GM12878 (cell line): Measurements from ENCODE around the gene WDR91.

Experiments
- CREB1 ChIP-seq: IDR thresholded peaks from 2 replicates; pipeline ENCODE4 v1.6.1; 2012; ENCODE audit warnings: low read depth, mild to moderate bottlenecking, inconsistent platforms
- EP300 ChIP-seq, 2 experiments: fragments of 150-350 bp in 1 of 2; IDR thresholded peaks; 2 replicates each; pipeline ENCODE4 v1.6.1; 2011 to 2012; ENCODE audit warnings: low read depth in 2 of 2, low read length in 2 of 2, borderline replicate concordance in 1 of 2, improper control_type of control experiment in 1 of 2, inconsistent platforms in 1 of 2; ENCODE audit not compliant: control insufficient read depth in 1 of 2
- EZH2 ChIP-seq: IDR thresholded peaks from 2 replicates; pipeline ENCODE4 v1.6.1; 2012; ENCODE audit warnings: low read depth, mild to moderate bottlenecking, control low read depth, inconsistent platforms, low read length, borderline replicate concordance; ENCODE audit not compliant: control insufficient read depth
- KDM1A ChIP-seq: fragments of 200-600 bp; sonication (generic); IDR thresholded peaks from 2 replicates; pipeline ENCODE4 v1.6.1; 2016; ENCODE audit warnings: borderline replicate concordance
- MLLT1 ChIP-seq: fragments of 450-650 bp; IDR thresholded peaks from 2 replicates; pipeline ENCODE4 v1.6.1; 2016; ENCODE audit warnings: mild to moderate bottlenecking
- NR2C2 ChIP-seq: IDR thresholded peaks from 2 replicates; pipeline ENCODE4 v1.6.1; 2011; ENCODE audit warnings: borderline replicate concordance, low read depth; ENCODE audit not compliant: control insufficient read depth, insufficient read length
- POLR2AphosphoS5 ChIP-seq: IDR thresholded peaks from 2 replicates; pipeline ENCODE4 v1.6.1; 2011; ENCODE audit warnings: mild to moderate bottlenecking, low read length, inconsistent platforms
- SMC3 ChIP-seq: IDR thresholded peaks from 2 replicates; pipeline ENCODE4 v1.6.1; 2011; ENCODE audit warnings: low read length, improper control_type of control experiment, borderline replicate concordance
- SP1 ChIP-seq: IDR thresholded peaks from one replicate; pipeline ENCODE4 v1.6.1; 2011; ENCODE audit warnings: low read depth, low read length
- SPI1 ChIP-seq: IDR thresholded peaks from 2 replicates; pipeline ENCODE4 v1.6.1; 2011; ENCODE audit warnings: low read depth, mild to moderate bottlenecking, low read length, moderate library complexity, borderline replicate concordance; ENCODE audit not compliant: insufficient read depth
- TARDBP ChIP-seq: IDR thresholded peaks from 2 replicates; pipeline ENCODE4 v1.6.1; 2016; ENCODE audit warnings: borderline replicate concordance
- TF ChIP-seq, protein P1 (sequence below), 3 experiments: IDR thresholded peaks in 2 of 3; conservative IDR thresholded peaks in 1 of 3; 2 replicates each; pipeline ENCODE4 v1.5.1; 2011; ENCODE audit warnings: low read depth in 3 of 3, low read length in 3 of 3, mild to moderate bottlenecking in 3 of 3, control low read depth in 2 of 3, moderate library complexity in 2 of 3, inconsistent platforms in 1 of 3, mixed read lengths in 1 of 3; ENCODE audit not compliant: control insufficient read depth in 2 of 3, insufficient read depth in 1 of 3; ENCODE audit errors: extremely low read depth in 1 of 3
- TF ChIP-seq, protein P2 (sequence below): fragments of 450-650 bp; conservative IDR thresholded peaks from 2 replicates; pipeline ENCODE4 v1.6.1; 2017; ENCODE audit warnings: mild to moderate bottlenecking, moderate library complexity

- TF ChIP-seq, protein P1, sequence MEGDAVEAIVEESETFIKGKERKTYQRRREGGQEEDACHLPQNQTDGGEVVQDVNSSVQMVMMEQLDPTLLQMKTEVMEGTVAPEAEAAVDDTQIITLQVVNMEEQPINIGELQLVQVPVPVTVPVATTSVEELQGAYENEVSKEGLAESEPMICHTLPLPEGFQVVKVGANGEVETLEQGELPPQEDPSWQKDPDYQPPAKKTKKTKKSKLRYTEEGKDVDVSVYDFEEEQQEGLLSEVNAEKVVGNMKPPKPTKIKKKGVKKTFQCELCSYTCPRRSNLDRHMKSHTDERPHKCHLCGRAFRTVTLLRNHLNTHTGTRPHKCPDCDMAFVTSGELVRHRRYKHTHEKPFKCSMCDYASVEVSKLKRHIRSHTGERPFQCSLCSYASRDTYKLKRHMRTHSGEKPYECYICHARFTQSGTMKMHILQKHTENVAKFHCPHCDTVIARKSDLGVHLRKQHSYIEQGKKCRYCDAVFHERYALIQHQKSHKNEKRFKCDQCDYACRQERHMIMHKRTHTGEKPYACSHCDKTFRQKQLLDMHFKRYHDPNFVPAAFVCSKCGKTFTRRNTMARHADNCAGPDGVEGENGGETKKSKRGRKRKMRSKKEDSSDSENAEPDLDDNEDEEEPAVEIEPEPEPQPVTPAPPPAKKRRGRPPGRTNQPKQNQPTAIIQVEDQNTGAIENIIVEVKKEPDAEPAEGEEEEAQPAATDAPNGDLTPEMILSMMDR (IDR thresholded peaks at IDR 0.05 in 2 of 3, conservative IDR thresholded peaks at IDR 0.05 in 1 of 3; ENCODE audit: control insufficient read depth in 2 of 3, extremely low read depth in 1 of 3, insufficient read depth in 1 of 3, low read depth in 3 of 3, low read length in 3 of 3), result no peak
- no peak for TF ChIP-seq EZH2
- no peak for TF ChIP-seq SPI1
- no peak for TF ChIP-seq EP300 (IDR thresholded peaks at IDR 0.05; ENCODE audit: borderline replicate concordance in 1 of 2, control insufficient read depth in 1 of 2, low read depth in 2 of 2, low read length in 2 of 2)
- no peak for TF ChIP-seq TARDBP
- TF ChIP-seq SMC3, result no peak
- TF ChIP-seq, protein P2, sequence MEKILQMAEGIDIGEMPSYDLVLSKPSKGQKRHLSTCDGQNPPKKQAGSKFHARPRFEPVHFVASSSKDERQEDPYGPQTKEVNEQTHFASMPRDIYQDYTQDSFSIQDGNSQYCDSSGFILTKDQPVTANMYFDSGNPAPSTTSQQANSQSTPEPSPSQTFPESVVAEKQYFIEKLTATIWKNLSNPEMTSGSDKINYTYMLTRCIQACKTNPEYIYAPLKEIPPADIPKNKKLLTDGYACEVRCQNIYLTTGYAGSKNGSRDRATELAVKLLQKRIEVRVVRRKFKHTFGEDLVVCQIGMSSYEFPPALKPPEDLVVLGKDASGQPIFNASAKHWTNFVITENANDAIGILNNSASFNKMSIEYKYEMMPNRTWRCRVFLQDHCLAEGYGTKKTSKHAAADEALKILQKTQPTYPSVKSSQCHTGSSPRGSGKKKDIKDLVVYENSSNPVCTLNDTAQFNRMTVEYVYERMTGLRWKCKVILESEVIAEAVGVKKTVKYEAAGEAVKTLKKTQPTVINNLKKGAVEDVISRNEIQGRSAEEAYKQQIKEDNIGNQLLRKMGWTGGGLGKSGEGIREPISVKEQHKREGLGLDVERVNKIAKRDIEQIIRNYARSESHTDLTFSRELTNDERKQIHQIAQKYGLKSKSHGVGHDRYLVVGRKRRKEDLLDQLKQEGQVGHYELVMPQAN, result no peak
- TF ChIP-seq CREB1, result no peak
- TF ChIP-seq POLR2AphosphoS5, result peak; percentile 44; the same call in 1 of the 2 replicates
- TF ChIP-seq MLLT1, result peak; percentile 3
- TF ChIP-seq SP1, result no peak
- TF ChIP-seq KDM1A, result no peak
- no peak for TF ChIP-seq NR2C2
Observed at GRCh38 chr7:135151533-135151932, 59.8 kb downstream of the WDR91 start.
